Body of pancreas (tissue), 2 donors: ENCODE data around the gene NOL9. TPM values are rescaled to one million over a fixed set of nuclear protein-coding genes. Genes with fewer than 3 reads are reported as not detected.

ENCODE experiments used
- small RNA-seq: library from RNA; depleted of rRNA; stranded (forward); fragments of <200 nt; gene quantifications from one replicate; pipeline ENCODE3, GENCODE V24; 2016
- total RNA-seq, 2 donors: library from RNA; depleted of rRNA; stranded (reverse); fragments of >200 nt; gene quantifications; one replicate each; pipeline ENCODE4 v1.1.0, GENCODE V29; 2016

Gene NOL9
- total RNA-seq, 2 donors from 2014 or later: 13.7 to 27.4 TPM

Small RNAs within 50 kb of the gene (small RNA-seq; reads per million reads assigned to genes)
- gene RNU6-731P: not detected

Other genes with a start within 250 kb of the NOL9 start
- 10 to 100 TPM in 1 of 2 donors, 1 to 10 TPM in 1; 6.0 to 33.0 TPM for gene ACOT7, start 160.7 kb downstream of the NOL9 start, total RNA-seq
- gene HES2, start 134.6 kb downstream of the NOL9 start, total RNA-seq: under 1 TPM in 1 of 2 donors, not detected in 1; 0.26 TPM
- gene ESPN, start 129.7 kb downstream of the NOL9 start, total RNA-seq: 1 to 10 TPM in 1 of 2 donors, under 1 TPM in 1; 0.26 to 4.0 TPM
- 10 to 100 TPM in 1 of 2 donors, 1 to 10 TPM in 1; 4.2 to 23.1 TPM for gene TNFRSF25, start 88.3 kb downstream of the NOL9 start, total RNA-seq
- 1 to 10 TPM; 5.2 to 8.6 TPM for gene PLEKHG5, start 62.8 kb downstream of the NOL9 start, total RNA-seq
- not detected for gene TAS1R1, start 794 bp upstream of the NOL9 start, total RNA-seq
- gene ZBTB48, start 25.5 kb upstream of the NOL9 start, total RNA-seq: 10 to 100 TPM; 17.4 to 37.6 TPM
- 10 to 100 TPM; 38.4 to 60.0 TPM for gene KLHL21, start 48.4 kb upstream of the NOL9 start, total RNA-seq
- 1 to 10 TPM; 6.2 to 9.6 TPM for gene PHF13, start 59.2 kb upstream of the NOL9 start, total RNA-seq
- gene THAP3, start 70.4 kb upstream of the NOL9 start, total RNA-seq: 10 to 100 TPM; 11.9 to 18.9 TPM
- 10 to 100 TPM; 16.1 to 88.3 TPM for gene DNAJC11, start 147.3 kb upstream of the NOL9 start, total RNA-seq
- 10 to 100 TPM; 36.3 to 59.7 TPM for gene CAMTA1, start 230.9 kb upstream of the NOL9 start, total RNA-seq